HCT116 (cell line): ENCODE results near the gene FCN3. TPM values are rescaled to one million over a fixed set of nuclear protein-coding genes. Genes with fewer than 3 reads are reported as not detected.
A peak's percentile ranks its signal among the peaks of the same experiment; 100 is the strongest.

Source experiments
- ATAC-seq: fragments of 200-7000 bp; cut with Tn5 transposase; 2 replicates; pipeline ENCODE4 v1.9.1; 2020; ENCODE audit warnings: mild to moderate bottlenecking, moderate library complexity
- BruUV-seq: library from RNA; stranded (reverse); fragments of 400-500 nt; replicated peaks from 2 replicates; lab custom pipeline; 2021; lab: Mats Ljungman, UMichigan
- CTCF ChIA-PET: fragments of 300-600 bp; sonication (Branson Sonifier 250); formaldehyde crosslinking; loops from one replicate; lab custom pipeline; 2021; ENCODE audit warnings: antibody characterized with exemption; lab: Charles Lee
- POLR2A ChIA-PET: fragments of 300-600, 350-600 bp; sonication (Branson Sonifier 250); formaldehyde crosslinking; loops from one replicate; lab custom pipeline; 2021; ENCODE audit warnings: antibody characterized with exemption; lab: Charles Lee
- RAD21 ChIA-PET, 2 experiments: fragments of 300-600 bp; sonication (Branson Sonifier 250); formaldehyde crosslinking; loops; one replicate each; lab custom pipeline; 2023; ENCODE audit warnings: low total read pairs in 2 of 2; ENCODE audit not compliant: uncharacterized antibody in 2 of 2, unreplicated experiment in 2 of 2, low non-redundant PET in 1 of 2; lab: Charles Lee
- DNase-seq: peaks from one replicate; pipeline ENCODE4 v3.0.0-alpha.2; 2010; ENCODE audit warnings: low read depth, low spot score
- H2AFZ ChIP-seq: fragments of 200-600 bp; shearing (Covaris generic), sonication (generic); 2 replicates; pipeline ENCODE4 v1.6.1; 2017; ENCODE audit warnings: low read depth, mixed run types, mixed read lengths, antibody characterized with exemption, low read length; ENCODE audit not compliant: poor library complexity, severe bottlenecking
- H3K27ac ChIP-seq: 2 replicates; pipeline ENCODE4 v1.5.1; 2012; ENCODE audit warnings: low read depth, low read length
- H3K27me3 ChIP-seq: fragments of 200-600 bp; sonication (generic); 2 replicates; pipeline ENCODE4 v1.6.1; 2016; ENCODE audit warnings: mixed run types, low read length, mixed read lengths; ENCODE audit not compliant: insufficient read depth
- H3K36me3 ChIP-seq, 2 experiments: fragments of 200-500 bp in 1 of 2; fragments of 200-600 bp in 1 of 2; sonication (Bioruptor generic) in 1 of 2; sonication (generic) in 1 of 2; 2 replicates each; pipeline versions ENCODE4 v1.5.1 to v1.6.1; 2014 to 2016; ENCODE audit warnings: low read length in 2 of 2, inconsistent platforms in 1 of 2, mixed read lengths in 1 of 2, mixed run types in 1 of 2; ENCODE audit not compliant: insufficient read depth in 2 of 2, control insufficient read depth in 1 of 2
- H3K4me1 ChIP-seq, 2 experiments: fragments of 200-600 bp in 1 of 2; sonication (generic) in 1 of 2; 2 replicates each; pipeline versions ENCODE4 v1.5.1 to v1.6.1; 2012 to 2017; ENCODE audit warnings: low read length in 2 of 2, inconsistent platforms in 1 of 2, mild to moderate bottlenecking in 1 of 2, mixed read lengths in 1 of 2, mixed run types in 1 of 2, moderate library complexity in 1 of 2; ENCODE audit not compliant: insufficient read depth in 2 of 2, control insufficient read depth in 1 of 2
- H3K4me2 ChIP-seq: fragments of 200-600 bp; sonication (generic); 2 replicates; pipeline ENCODE4 v1.6.1; 2017; ENCODE audit warnings: mixed run types, low read length, mixed read lengths
- H3K4me3 ChIP-seq, 2 experiments: fragments of 200-600 bp in 1 of 2; sonication (generic) in 1 of 2; replicated peaks in 1 of 2; 2 replicates each; pipeline ENCODE4 v1.5.1; 2011 to 2016; ENCODE audit warnings: low read length in 2 of 2, control low read depth in 1 of 2, low read depth in 1 of 2, mild to moderate bottlenecking in 1 of 2, mixed read lengths in 1 of 2, mixed run types in 1 of 2
- H3K79me2 ChIP-seq: fragments of 200-600 bp; sonication (generic); 2 replicates; pipeline ENCODE4 v1.6.1; 2017; ENCODE audit warnings: mild to moderate bottlenecking, mixed run types, low read length, moderate library complexity, mixed read lengths; ENCODE audit not compliant: insufficient read depth
- H3K9ac ChIP-seq: fragments of 200-600 bp; sonication (generic); 2 replicates; pipeline ENCODE4 v1.6.1; 2016; ENCODE audit warnings: low read length, mixed read lengths
- H3K9me2 ChIP-seq: fragments of 200-600 bp; sonication (generic), shearing (Covaris generic); 2 replicates; pipeline ENCODE4 v1.6.1; 2017; ENCODE audit warnings: mixed run types, mild to moderate bottlenecking, moderate library complexity; ENCODE audit not compliant: insufficient read depth
- H3K9me3 ChIP-seq, 2 experiments: fragments of 200-500 bp in 1 of 2; fragments of 200-600 bp in 1 of 2; sonication (Bioruptor generic) in 1 of 2; sonication (generic) in 1 of 2; 2 replicates each; pipeline ENCODE4 v1.6.1; 2014 to 2017; ENCODE audit warnings: low read length in 2 of 2, mixed read lengths in 2 of 2, inconsistent platforms in 1 of 2, low read depth in 1 of 2, mild to moderate bottlenecking in 1 of 2, mixed run types in 1 of 2, moderate library complexity in 1 of 2; ENCODE audit not compliant: control insufficient read depth in 1 of 2, insufficient read depth in 1 of 2
- H4K20me1 ChIP-seq: fragments of 200-600 bp; sonication (generic), shearing (Covaris generic); 2 replicates; pipeline ENCODE4 v1.6.1; 2017; ENCODE audit warnings: mixed run types, mild to moderate bottlenecking, moderate library complexity; ENCODE audit not compliant: insufficient read depth
- CEBPB ChIP-seq: IDR thresholded peaks from 2 replicates; pipeline ENCODE4 v1.6.1; 2012; ENCODE audit warnings: low read depth
- CTCF ChIP-seq, 3 experiments: fragments of 200-600 bp in 1 of 3; sonication (generic) in 1 of 3; IDR thresholded peaks in 2 of 3; conservative IDR thresholded peaks in 1 of 3; 2 replicates each; pipeline ENCODE4 v1.5.1; 2012 to 2017; ENCODE audit warnings: low read depth in 2 of 3, low read length in 2 of 3, antibody characterized with exemption in 1 of 3, borderline replicate concordance in 1 of 3, control low read depth in 1 of 3, mild to moderate bottlenecking in 1 of 3, mixed read lengths in 1 of 3, mixed run types in 1 of 3, moderate library complexity in 1 of 3; ENCODE audit not compliant: insufficient read depth in 1 of 3
- RAD21 ChIP-seq: IDR thresholded peaks from 2 replicates; pipeline ENCODE4 v1.6.1; 2012; ENCODE audit warnings: low read depth, mild to moderate bottlenecking
- SP1 ChIP-seq: IDR thresholded peaks from 2 replicates; pipeline ENCODE4 v1.6.1; 2012; ENCODE audit warnings: low read depth
- SRF ChIP-seq: IDR thresholded peaks from 2 replicates; pipeline ENCODE4 v1.6.1; 2012; ENCODE audit warnings: low read depth
- intact Hi-C: fragments of 100-400 bp; cut with micrococcal nuclease; formaldehyde crosslinking; loops from 2 replicates; pipeline ENCODE4 v1.10.0; 2022
- total RNA-seq: library from RNA; stranded (reverse); gene quantifications from one replicate; pipeline ENCODE4 v1.2.1, GENCODE V29; 2021; ENCODE audit not compliant: unreplicated experiment

FCN3 gene
- total RNA-seq, 1 experiment from 2014 or later = 1.2 TPM

GRCh38 chr1:27332536-27333281 is 41.9 kb downstream of the FCN3 start:
- no peaks in the 10 kb centered on the region for H3K9me2 ChIP-seq
- no peaks in the 10 kb centered on the region for H3K4me1 ChIP-seq
- BruUV-seq = no TSS peak
- H2AFZ ChIP-seq = no peak overlapping the region
- H3K4me3 ChIP-seq = no peak overlapping the region
- CTCF ChIA-PET = interaction anchor here (0.6 to 2.2 kb wide), 16 partner anchors 9 to 229 kb away, joined by 3 to 13 read pairs (median 5); partner anchors contain the start of genes GPR3, MAP3K6 and SYTL1
- ATAC-seq (peak; percentile 89), DNase-seq (no peak)
- POLR2A ChIA-PET = interaction anchor here (1.2 kb wide), 1 partner anchor 11 kb away, joined by 3 read pairs; no protein-coding TSS in a partner anchor
- TF ChIP-seq CTCF (IDR thresholded peaks at IDR 0.05 in 2 of 3, conservative IDR thresholded peaks at IDR 0.05 in 1 of 3; ENCODE audit: borderline replicate concordance in 1 of 3, insufficient read depth in 1 of 3, low read depth in 2 of 3, low read length in 2 of 3) (peak; percentile 66 to 92 (median 92); a peak in 5 of 6 replicates), SRF (no peak), RAD21 (peak; percentile 68), SP1 (no peak), CEBPB (no peak)
- no peak overlapping the region for H3K4me2 ChIP-seq
- no peaks in the 10 kb centered on the region for H4K20me1 ChIP-seq
- RAD21 ChIA-PET = interaction anchor here (0.6 to 1.3 kb wide), 3 partner anchors 36 to 55 kb away, joined by 3 to 6 read pairs (median 5); no protein-coding TSS in a partner anchor
- intact Hi-C loops = no loop called here
- H3K9me3 ChIP-seq = no peaks in the 10 kb centered on the region
- H3K36me3 ChIP-seq = peaks cover 20 to 36% of the 10 kb centered on the region in 2 experiments
- no peak overlapping the region; the same call in 1 of the 2 replicates for H3K27ac ChIP-seq
- peaks cover 31% of the 10 kb centered on the region for H3K79me2 ChIP-seq
- no peaks in the 10 kb centered on the region for H3K27me3 ChIP-seq
- H3K9ac ChIP-seq = no peak overlapping the region
